Muscle layer of duodenum (tissue), 2 donors: ENCODE measurements around the gene HOXA10.

Source experiments
- H3K27ac ChIP-seq: one replicate; pipeline ENCODE4 v1.7.0; 2013; ENCODE audit warnings: mild to moderate bottlenecking, low read length
- H3K27me3 ChIP-seq: one replicate; pipeline ENCODE4 v1.7.0; 2013; ENCODE audit warnings: low read depth, mild to moderate bottlenecking, control low read depth, low read length
- H3K36me3 ChIP-seq, 2 donors: one replicate each; pipeline ENCODE4 v1.7.0; 2013; ENCODE audit warnings: low read length in 2 of 2, control low read depth in 1 of 2, mild to moderate bottlenecking in 1 of 2; ENCODE audit not compliant: insufficient read depth in 2 of 2, control insufficient read depth in 1 of 2
- H3K4me1 ChIP-seq, 2 donors: one replicate each; pipeline ENCODE4 v1.7.0; 2013; ENCODE audit warnings: low read length in 2 of 2, mild to moderate bottlenecking in 2 of 2, control low read depth in 1 of 2, moderate library complexity in 1 of 2; ENCODE audit not compliant: insufficient read depth in 2 of 2, control insufficient read depth in 1 of 2
- H3K4me3 ChIP-seq, 2 donors: one replicate each; pipeline ENCODE4 v1.7.0; 2013; ENCODE audit warnings: low read length in 2 of 2, low read depth in 1 of 2, mild to moderate bottlenecking in 1 of 2
- H3K9me3 ChIP-seq, 2 donors: one replicate each; pipeline ENCODE4 v1.7.0; 2013; ENCODE audit warnings: low read length in 2 of 2, control low read depth in 1 of 2, mild to moderate bottlenecking in 1 of 2; ENCODE audit not compliant: control insufficient read depth in 1 of 2
- donor health status: healthy.

The HOXA10 gene

DNA sequence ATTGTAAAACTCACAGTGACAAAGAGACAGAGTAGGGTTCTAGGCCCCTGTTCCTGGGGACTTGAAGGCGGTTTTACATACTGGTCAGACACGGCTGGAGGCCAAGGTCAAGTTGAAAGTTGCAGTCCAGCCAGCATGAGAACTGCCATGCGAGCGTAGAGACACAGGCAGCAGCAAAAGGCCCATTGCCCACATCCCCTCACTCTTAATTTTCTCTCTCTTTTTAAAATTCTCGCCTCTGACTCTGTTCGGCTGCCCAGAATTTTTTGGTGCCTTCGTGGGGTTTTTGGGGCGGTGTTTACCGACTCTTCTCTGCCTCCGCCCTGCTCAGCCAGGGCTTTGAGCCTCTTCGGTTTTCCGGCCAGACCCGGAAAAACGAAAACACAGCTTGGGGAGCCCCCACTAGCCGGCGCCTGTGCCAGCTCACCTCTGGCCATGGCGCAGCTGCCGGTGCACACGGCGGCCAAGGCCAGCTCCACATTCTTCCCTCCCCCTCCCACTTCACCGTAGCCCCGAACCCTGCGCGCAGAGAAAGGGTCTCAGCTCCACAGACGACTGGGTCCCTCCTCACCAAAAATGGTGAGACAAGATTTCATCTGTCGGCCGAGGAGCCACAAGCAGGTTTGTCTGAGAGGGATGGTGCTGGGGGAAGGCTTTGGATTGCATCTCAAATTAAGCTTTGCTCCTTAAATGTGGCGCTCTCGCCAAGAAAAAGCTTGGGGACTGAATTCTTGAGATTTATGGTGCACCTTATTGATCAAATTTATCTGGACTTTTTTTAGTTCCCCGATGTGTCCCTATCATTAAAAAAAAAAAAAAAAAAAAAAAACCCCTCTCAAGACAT is 28.1 kb upstream of the HOXA10 start:
- Histone ChIP-seq H3K4me3 (no peak overlapping the region), H3K27ac (no peak overlapping the region), H3K4me1 (peaks cover 0 to 41% of the 10 kb centered on the region in 2 donors), H3K27me3 (peaks cover 90% of the 10 kb centered on the region), H3K9me3 (peaks cover 0 to 3% of the 10 kb centered on the region in 2 donors), H3K36me3 (no peaks in the 10 kb centered on the region)

DNA sequence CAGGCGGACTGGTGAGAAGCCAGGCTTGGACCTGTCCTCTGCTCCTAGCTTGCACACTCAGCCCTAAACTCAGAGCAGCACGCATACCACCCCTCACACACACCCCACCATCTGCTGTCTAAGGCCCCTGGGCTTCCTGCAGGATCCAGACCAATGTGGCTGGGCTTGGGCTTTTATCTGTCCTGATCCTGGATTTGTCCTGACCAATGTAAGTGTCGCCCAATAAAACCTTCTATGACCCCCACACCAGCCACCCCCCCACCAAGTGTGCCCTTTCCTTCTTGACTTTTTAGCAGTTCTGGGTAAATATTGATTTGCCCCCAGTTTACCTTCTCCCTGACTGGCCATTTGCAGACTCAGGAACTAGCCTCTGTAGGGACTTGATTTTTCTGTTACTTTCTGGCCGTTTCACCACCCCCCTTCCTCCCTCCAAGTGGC is 27.5 kb upstream of the HOXA10 start:
- Histone ChIP-seq H3K4me3 (peak overlapping the region in 1 of 2 donors; percentile 3), H3K4me1 (peaks cover 0 to 41% of the 10 kb centered on the region in 2 donors), H3K27me3 (peaks cover 89% of the 10 kb centered on the region)

DNA sequence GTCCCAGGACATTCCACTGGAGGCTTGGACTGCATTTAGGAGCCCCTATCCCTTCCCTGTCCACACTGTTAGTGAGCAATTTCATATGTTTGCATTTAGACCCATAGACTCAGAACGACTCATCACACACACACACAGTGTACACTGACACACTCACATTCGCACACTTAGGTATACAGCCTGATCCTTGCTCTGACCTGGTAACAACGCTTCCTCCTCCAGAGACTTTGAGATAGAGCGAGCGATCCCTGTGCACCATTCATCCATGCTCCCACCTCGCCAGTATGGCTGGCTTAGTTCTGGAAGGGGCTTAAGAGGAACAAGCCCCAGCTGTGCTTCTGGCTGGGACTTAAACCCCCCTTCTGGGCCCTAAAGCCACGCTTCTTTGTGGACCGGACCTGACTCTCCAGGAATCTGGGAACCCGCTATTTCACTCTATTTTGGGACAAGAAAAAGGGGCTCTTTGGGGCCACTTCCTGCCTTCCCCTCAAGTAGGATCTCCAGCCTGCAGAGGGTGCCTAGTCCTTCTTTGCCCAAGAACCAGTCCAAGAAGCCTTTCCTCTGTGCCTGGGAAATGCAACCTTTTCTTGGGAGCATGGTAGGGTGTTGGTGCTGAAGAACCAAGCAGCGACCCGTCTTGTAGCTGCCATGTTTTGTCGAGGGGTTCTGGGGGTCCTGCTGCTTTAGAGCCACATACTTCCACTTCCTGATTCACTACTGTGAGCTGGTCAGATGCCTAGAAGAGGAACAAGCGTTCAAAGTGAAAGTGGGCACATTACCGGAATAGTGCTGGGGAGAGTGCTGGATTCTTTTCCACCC is 26.9 kb upstream of the HOXA10 start:
- H3K27me3 ChIP-seq, result peaks cover 88% of the 10 kb centered on the region
- H3K36me3 ChIP-seq, result no peaks in the 10 kb centered on the region
- H3K4me1 ChIP-seq, result peaks cover 0 to 41% of the 10 kb centered on the region in 2 donors
- no peak overlapping the region for H3K27ac ChIP-seq
- peak overlapping the region in 1 of 2 donors; percentile 51 for H3K4me3 ChIP-seq
- H3K9me3 ChIP-seq, result peaks cover 0 to 3% of the 10 kb centered on the region in 2 donors

More for the DNA sequence above, 27.5 kb upstream of the HOXA10 start:
- peaks cover 0 to 3% of the 10 kb centered on the region in 2 donors for H3K9me3 ChIP-seq
- no peak overlapping the region for H3K27ac ChIP-seq
- H3K36me3 ChIP-seq, result no peaks in the 10 kb centered on the region

GRCh38 chr7:27199849-27200760 is 26.0 kb upstream of the HOXA10 start, which contains the start of gene HOXA13:
Gene HOXA13, minus strand, starts transcription at chr7:27200091. Its CDS starts 14 bp downstream, at chr7:27200077.
- Histone ChIP-seq H3K27ac (no peak within 1 kb of the TSS), H3K4me1 (peaks cover 0 to 37% of the 10 kb centered on the region in 2 donors), H3K4me3 (peak within 1 kb of the TSS in 1 of 2 donors; percentile 51), H3K27me3 (peaks cover 85% of the 10 kb centered on the region), H3K9me3 (peaks cover 0 to 3% of the 10 kb centered on the region in 2 donors), H3K36me3 (no peaks in the 10 kb centered on the region)

- H3K27me3 ChIP-seq, result peaks cover 85% of the 10 kb centered on the region
- H3K4me3 ChIP-seq, result peak overlapping the region in 1 of 2 donors; percentile 39
- H3K9me3 ChIP-seq, result no peaks in the 10 kb centered on the region
- H3K27ac ChIP-seq, result no peak overlapping the region
- no peaks in the 10 kb centered on the region for H3K36me3 ChIP-seq
- H3K4me1 ChIP-seq, result peaks cover 0 to 30% of the 10 kb centered on the region in 2 donors
Observed at GRCh38 chr7:27198871-27199801, 25.0 kb upstream of the HOXA10 start.

DNA sequence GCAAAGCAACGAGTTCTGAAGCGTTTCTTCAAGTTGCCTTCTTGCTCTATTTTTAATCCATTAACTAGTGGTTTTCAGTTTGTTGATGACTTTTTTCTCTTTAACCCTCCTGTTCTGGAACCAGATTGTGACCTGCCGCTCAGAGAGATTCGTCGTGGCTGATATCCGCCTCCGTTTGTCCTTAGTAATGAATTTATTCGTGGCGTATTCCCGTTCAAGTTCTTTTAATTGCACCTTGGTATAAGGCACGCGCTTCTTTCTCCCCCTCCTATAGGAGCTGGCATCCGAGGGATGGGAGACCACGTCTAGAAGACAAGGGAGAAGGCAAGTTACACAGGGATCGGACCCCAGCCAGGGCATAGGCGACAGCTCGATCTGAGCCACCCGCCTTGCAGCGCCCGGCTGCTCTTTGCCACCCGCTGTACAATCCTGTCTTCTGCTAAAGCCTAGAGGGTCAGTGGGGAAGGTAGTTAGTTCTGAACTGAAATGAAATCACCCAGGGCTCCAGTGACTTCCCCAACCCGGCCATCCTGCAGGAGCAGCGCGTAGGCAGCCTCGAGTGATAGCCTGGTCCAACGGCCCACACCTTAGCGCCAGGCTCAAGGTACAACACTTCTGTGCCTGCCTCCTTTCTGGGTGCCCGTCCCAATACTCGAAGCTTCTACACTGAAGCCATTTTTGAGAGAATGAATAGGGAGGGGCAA is 24.2 kb upstream of the HOXA10 start:
- Histone ChIP-seq H3K27ac (no peak overlapping the region), H3K4me3 (no peak overlapping the region)

GRCh38 chr7:27197137-27198042 is 23.3 kb upstream of the HOXA10 start:
- Histone ChIP-seq H3K27me3 (peaks cover 81% of the 10 kb centered on the region), H3K4me3 (no peak overlapping the region), H3K9me3 (no peaks in the 10 kb centered on the region), H3K27ac (no peak overlapping the region), H3K4me1 (peaks cover 0 to 38% of the 10 kb centered on the region in 2 donors), H3K36me3 (no peaks in the 10 kb centered on the region)

More for the DNA sequence above, 24.2 kb upstream of the HOXA10 start:
- H3K36me3 ChIP-seq, result no peaks in the 10 kb centered on the region
- peaks cover 85% of the 10 kb centered on the region for H3K27me3 ChIP-seq
- peaks cover 0 to 32% of the 10 kb centered on the region in 2 donors for H3K4me1 ChIP-seq
- H3K9me3 ChIP-seq, result no peaks in the 10 kb centered on the region

DNA sequence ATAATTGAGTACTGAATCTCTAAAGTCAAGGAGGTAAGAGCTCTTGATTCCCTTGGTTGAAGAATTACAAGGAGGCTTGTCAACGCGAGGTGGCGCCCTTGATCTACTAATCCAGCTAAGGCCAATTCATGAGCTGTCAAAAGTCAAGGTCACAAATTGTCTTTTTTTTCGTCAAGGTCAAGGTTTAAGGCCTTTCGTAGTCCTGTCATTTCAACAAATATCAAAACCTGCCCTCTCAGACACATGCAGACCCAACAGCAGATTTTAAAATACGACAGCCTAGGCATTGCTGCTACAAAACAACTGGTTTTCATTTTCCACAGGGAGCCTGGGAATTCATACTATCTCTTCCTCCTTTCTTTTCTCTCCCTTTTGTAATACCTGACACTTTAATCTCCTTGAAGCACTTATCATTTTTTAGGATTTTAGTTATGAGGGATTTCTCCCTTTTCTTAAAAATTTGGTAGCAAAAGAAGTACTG is 22.2 kb upstream of the HOXA10 start:
- H3K27me3 ChIP-seq, result peaks cover 82% of the 10 kb centered on the region
- no peaks in the 10 kb centered on the region for H3K36me3 ChIP-seq
- H3K4me3 ChIP-seq, result no peak overlapping the region
- no peaks in the 10 kb centered on the region for H3K9me3 ChIP-seq
- no peak overlapping the region for H3K27ac ChIP-seq
- H3K4me1 ChIP-seq, result peaks cover 0 to 40% of the 10 kb centered on the region in 2 donors
